ENCODE results near the gene CYB5RL.

The CYB5RL gene

GRCh38 chr1:54156986-54157385, 42.8 kb downstream of the CYB5RL start:
- no peak for DNase-seq

GRCh38 chr1:54156201-54156600, 43.6 kb downstream of the CYB5RL start:
- no peak for DNase-seq

- DNase-seq, result no peak
Observed at GRCh38 chr1:54153535-54154439, 46.0 kb downstream of the CYB5RL start.

- no peak for DNase-seq
Observed at GRCh38 chr1:54152696-54153095, 47.1 kb downstream of the CYB5RL start, which contains the start of gene CDCP2. TSS of gene CDCP2 (minus strand) at chr1:54153000. CDS start at chr1:54152922, 78 bp downstream.

GRCh38 chr1:54151013-54151412, 48.8 kb downstream of the CYB5RL start:
- no peak for DNase-seq
